Karpas-422 (cell line): Measurements from ENCODE around the gene MRPL42. TPM values are rescaled to one million over a fixed set of nuclear protein-coding genes. Genes with fewer than 3 reads are reported as not detected.

Experiments
- DNase-seq: peaks from one replicate; pipeline ENCODE4 v3.0.0-alpha.2; 2015
- H2AFZ ChIP-seq: fragments of 200-600 bp; sonication (generic); 2 replicates; pipeline ENCODE4 v1.6.1; 2014; ENCODE audit warnings: antibody characterized with exemption, low read length, mixed read lengths
- H3K27ac ChIP-seq: fragments of 200-600 bp; sonication (generic); 2 replicates; pipeline ENCODE4 v1.5.1; 2014; ENCODE audit warnings: mild to moderate bottlenecking, low read length, moderate library complexity
- H3K27me3 ChIP-seq: fragments of 200-600 bp; sonication (generic); 2 replicates; pipeline ENCODE4 v1.6.1; 2014; ENCODE audit warnings: low read length, mixed read lengths
- H3K36me3 ChIP-seq: fragments of 200-600 bp; sonication (generic); 2 replicates; pipeline ENCODE4 v1.6.1; 2014; ENCODE audit warnings: low read length, mixed read lengths; ENCODE audit not compliant: insufficient read depth
- H3K4me1 ChIP-seq: fragments of 200-600 bp; sonication (generic); 2 replicates; pipeline ENCODE4 v1.6.1; 2014; ENCODE audit warnings: mild to moderate bottlenecking, low read length, mixed read lengths
- H3K4me2 ChIP-seq: fragments of 200-600 bp; sonication (generic); 2 replicates; pipeline ENCODE4 v1.6.1; 2014; ENCODE audit warnings: low read length, low read depth, mild to moderate bottlenecking; ENCODE audit not compliant: poor library complexity, severe bottlenecking
- H3K4me3 ChIP-seq: fragments of 200-600 bp; sonication (generic); 2 replicates; pipeline ENCODE4 v1.5.1; 2014; ENCODE audit warnings: mild to moderate bottlenecking, antibody characterized with exemption, low read length, mixed read lengths
- H3K79me2 ChIP-seq: fragments of 200-600 bp; sonication (generic); 2 replicates; pipeline ENCODE4 v1.6.1; 2014; ENCODE audit warnings: mild to moderate bottlenecking, low read length, mixed read lengths
- H3K9ac ChIP-seq: fragments of 200-600 bp; sonication (generic); 2 replicates; pipeline ENCODE4 v1.6.0; 2014; ENCODE audit warnings: low read length
- H3K9me2 ChIP-seq: fragments of 200-600 bp; sonication (generic), shearing (Covaris generic); replicated peaks from 2 replicates; pipeline ENCODE4 v1.6.0; 2014; ENCODE audit warnings: mild to moderate bottlenecking, low read length, moderate library complexity; ENCODE audit not compliant: insufficient read depth
- H3K9me3 ChIP-seq: fragments of 300-700, 200-600 bp; sonication (generic); 2 replicates; pipeline ENCODE4 v1.6.1; 2014; ENCODE audit warnings: low read length, mixed read lengths
- H4K20me1 ChIP-seq: fragments of 200-600 bp; sonication (generic); 2 replicates; pipeline ENCODE4 v1.6.1; 2014; ENCODE audit warnings: mild to moderate bottlenecking, antibody characterized with exemption, low read length, low read depth; ENCODE audit not compliant: insufficient read depth
- total RNA-seq: library from RNA; depleted of rRNA; stranded (reverse); fragments of >200 nt; shearing (Covaris generic); gene quantifications from 2 replicates; pipeline ENCODE4 v1.2.3, GENCODE V29; 2014; ENCODE audit warnings: low replicate concordance

Gene MRPL42
- total RNA-seq, 1 experiment from 2014 or later = 131 TPM

DNA sequence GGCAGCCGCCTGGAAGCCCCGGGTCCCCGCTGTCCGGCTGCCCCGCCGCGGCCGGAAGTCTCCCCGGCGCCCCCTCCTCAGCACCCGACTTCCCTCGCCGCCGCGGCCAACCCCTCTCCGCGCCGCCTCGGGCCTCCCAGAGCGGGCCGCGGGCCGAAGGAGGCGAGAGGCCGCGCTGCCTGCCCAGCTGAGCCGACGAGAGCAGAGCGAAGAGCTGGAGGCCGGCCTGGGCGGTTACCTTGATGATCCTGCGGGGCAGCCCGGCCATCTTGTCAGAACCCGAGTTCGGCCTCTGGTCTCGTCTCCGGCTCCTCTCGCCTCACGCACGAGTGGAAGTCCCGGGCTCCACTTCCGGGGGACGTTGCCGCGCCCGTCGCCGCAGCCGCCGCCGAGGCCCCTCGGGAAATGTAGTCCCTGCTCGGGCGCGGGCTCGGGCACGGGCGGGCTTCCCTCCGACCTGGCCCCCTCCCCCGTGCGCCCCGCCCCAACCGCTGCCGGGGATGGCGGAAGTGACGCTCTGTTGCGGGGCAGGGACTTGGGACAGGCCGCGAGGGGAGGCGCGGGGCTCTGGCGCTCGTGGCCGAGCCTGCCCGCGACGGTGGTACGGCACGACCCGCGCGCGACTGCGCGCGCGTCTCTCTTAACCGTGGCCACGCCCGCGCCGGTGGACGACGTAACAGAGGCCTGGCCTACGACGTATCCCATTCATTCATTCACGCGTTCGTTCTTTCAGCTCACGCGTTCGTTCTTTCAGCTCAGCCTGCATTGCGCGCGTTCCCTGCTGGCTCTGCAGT is 25.5 kb upstream of the MRPL42 start, which contains the start of gene UBE2N:
Gene UBE2N, minus strand, starts transcription at position 331 of the 794 bp plus-strand sequence. Its CDS starts 63 bp downstream, at position 268.
- Histone ChIP-seq H3K9me2 (no peaks in the 10 kb centered on the region), H3K27ac (no peak within 1 kb of the TSS; the same call in 1 of the 2 replicates), H3K4me1 (peaks cover 52% of the 10 kb centered on the region), H3K79me2 (peaks cover 46% of the 10 kb centered on the region), H3K9me3 (no peaks in the 10 kb centered on the region), H2AFZ (peak within 1 kb of the TSS; percentile 78), H3K4me3 (peak within 1 kb of the TSS; percentile 74), H3K36me3 (no peaks in the 10 kb centered on the region), H3K4me2 (peak within 1 kb of the TSS; percentile 84), H3K27me3 (no peaks in the 10 kb centered on the region; the same call in 1 of the 2 replicates), H3K9ac (peak within 1 kb of the TSS; percentile 92), H4K20me1 (peaks cover 41% of the 10 kb centered on the region)
- peak; percentile 97 for DNase-seq

DNA sequence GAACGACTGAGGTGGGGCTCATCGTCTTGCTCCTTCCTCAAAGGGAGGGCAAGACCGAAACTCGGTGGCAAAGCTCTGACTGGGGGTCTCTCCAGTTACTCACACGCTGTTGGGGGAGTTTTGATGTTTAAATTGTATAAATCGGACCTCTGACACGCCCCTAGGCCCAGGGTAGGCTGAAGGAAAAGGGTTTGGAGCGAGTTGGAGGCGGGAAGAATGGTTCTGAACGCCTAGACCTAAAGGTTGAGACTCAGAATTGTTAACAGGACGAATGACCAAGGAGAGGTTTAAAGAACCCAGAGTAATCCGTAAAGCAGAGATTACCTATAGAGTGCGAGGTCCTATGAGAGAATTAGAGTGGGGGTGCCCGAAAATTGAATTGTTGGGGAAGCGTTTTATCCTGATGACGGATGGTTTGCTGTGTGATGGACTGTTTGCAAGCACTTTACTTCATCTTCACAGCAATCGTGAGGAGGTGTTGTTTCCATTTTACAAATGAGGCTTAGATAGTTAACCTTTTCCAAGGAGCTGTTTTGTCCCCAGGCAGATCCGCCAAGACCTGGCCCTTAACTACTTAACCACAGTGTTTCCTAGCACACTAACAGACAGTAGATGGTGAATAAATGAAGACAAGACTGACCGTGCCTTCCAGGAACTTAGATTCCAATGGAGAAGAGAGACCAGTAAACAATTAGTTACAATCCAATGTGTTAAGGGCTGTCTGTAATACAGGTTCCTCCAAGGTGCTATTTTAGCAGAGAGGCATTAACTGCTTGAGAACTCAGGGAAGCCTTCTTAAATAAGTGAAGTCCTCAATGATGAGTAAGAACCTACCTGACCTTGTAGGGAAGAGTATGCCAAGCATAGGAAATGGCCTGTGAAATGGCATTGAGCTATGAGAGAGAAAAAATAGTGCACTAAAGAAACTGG is 24.6 kb upstream of the MRPL42 start:
- no peaks in the 10 kb centered on the region for H3K9me2 ChIP-seq
- peak overlapping the region; percentile 92 for H3K9ac ChIP-seq
- no peaks in the 10 kb centered on the region; the same call in 1 of the 2 replicates for H3K27me3 ChIP-seq
- no peaks in the 10 kb centered on the region for H3K36me3 ChIP-seq
- peak overlapping the region; percentile 60 for H2AFZ ChIP-seq
- peak overlapping the region; percentile 84 for H3K4me2 ChIP-seq
- DNase-seq = no peak
- peak overlapping the region; percentile 74 for H3K4me3 ChIP-seq
- H3K79me2 ChIP-seq = peaks cover 38% of the 10 kb centered on the region
- no peaks in the 10 kb centered on the region for H3K9me3 ChIP-seq
- peaks cover 43% of the 10 kb centered on the region for H3K4me1 ChIP-seq
- H3K27ac ChIP-seq = no peak overlapping the region
- peaks cover 32% of the 10 kb centered on the region for H4K20me1 ChIP-seq

DNA sequence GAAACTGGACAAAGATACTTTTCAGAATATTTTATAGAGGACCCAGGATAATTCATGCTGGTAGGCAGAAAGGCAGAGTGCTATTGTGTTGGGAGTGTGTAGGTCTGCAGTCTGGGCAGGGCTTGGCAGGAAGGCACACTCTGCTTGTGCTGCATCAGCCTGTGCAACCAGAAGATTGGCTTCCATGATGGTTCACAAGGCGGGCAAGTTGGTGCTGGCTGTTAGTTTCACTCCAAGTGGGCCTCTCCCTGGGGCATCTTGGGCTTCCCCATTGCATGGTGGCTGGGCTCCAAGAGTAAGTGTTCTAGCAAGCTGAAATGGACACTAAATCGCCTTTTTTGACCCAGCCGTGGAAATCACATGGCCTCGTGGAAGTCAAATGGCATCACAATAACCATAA is 23.7 kb upstream of the MRPL42 start:
- no peak for DNase-seq
- Histone ChIP-seq H3K36me3 (no peaks in the 10 kb centered on the region), H3K4me3 (no peak overlapping the region), H3K27ac (no peak overlapping the region), H3K4me2 (peak overlapping the region; percentile 84), H3K4me1 (peaks cover 34% of the 10 kb centered on the region), H3K9ac (no peak overlapping the region), H3K9me2 (no peaks in the 10 kb centered on the region), H2AFZ (no peak overlapping the region), H4K20me1 (peaks cover 23% of the 10 kb centered on the region), H3K9me3 (no peaks in the 10 kb centered on the region), H3K79me2 (peaks cover 29% of the 10 kb centered on the region), H3K27me3 (no peaks in the 10 kb centered on the region; the same call in 1 of the 2 replicates)

DNA sequence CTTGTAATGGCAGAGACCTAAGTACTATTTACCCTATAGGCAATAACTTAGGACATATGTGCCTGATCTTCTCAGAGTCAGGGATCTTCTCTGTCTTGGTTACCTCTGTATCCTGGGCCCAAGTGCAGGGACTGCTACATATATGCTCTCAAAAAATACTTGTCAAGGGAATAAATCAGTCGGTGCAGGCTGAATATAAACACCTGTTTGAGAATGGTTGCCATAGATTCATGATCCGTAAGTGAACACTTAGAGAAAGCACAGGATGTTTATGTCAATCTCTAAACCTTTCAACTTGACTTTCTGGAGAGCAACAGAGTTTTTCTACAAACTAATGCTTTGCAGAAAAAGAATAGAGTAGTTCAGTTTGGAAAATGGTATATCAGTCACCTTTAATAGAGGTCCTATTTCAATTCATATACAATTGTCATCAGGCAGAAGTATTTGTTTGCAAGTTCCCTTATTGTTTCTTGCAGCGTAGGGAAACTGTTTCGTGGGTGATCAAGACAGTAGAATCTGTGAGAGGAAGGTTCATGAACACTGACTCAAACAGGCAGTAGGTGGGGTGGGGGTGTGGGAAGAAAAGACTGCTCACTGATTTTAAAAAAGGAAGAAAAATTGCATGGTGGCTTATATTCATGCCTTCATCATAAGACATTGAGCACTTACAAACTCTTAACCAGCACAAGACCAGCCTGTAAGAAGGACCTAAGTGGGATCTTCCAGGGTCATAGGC is 19.6 kb upstream of the MRPL42 start:
- Histone ChIP-seq H3K4me1 (peaks cover 15% of the 10 kb centered on the region), H3K9ac (no peak overlapping the region), H4K20me1 (no peaks in the 10 kb centered on the region), H3K9me2 (no peaks in the 10 kb centered on the region), H3K4me3 (no peak overlapping the region), H3K27me3 (no peaks in the 10 kb centered on the region), H3K9me3 (no peaks in the 10 kb centered on the region), H3K27ac (no peak overlapping the region), H2AFZ (no peak overlapping the region), H3K36me3 (no peaks in the 10 kb centered on the region), H3K79me2 (no peaks in the 10 kb centered on the region), H3K4me2 (no peak overlapping the region)
- DNase-seq = peak; percentile 38

DNA sequence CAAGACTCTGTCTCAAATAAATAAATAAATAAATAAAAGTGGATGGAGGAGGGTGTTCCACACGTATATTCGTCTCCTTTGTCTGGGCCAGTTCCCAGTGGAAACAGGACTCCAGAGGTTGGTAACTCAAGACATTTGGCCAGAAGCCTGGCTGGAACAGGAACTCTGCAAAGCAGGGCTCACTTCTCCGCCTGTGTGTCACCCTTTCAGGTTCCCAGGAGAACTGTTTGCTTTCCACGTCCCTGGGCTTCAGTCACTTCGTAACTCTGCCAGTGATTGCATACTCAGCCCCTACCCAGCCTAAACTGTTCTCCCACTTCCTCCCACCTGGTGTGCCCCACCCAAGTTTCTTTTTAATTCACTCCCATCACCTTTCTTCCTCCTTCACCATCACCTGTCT is 18.5 kb upstream of the MRPL42 start:
- H3K4me3 ChIP-seq = no peak overlapping the region
- no peaks in the 10 kb centered on the region for H4K20me1 ChIP-seq
- H3K4me1 ChIP-seq = peaks cover 8% of the 10 kb centered on the region
- DNase-seq = peak; percentile 30
- H3K27ac ChIP-seq = no peak overlapping the region
- H3K4me2 ChIP-seq = no peak overlapping the region
- H3K79me2 ChIP-seq = no peaks in the 10 kb centered on the region
- H3K36me3 ChIP-seq = no peaks in the 10 kb centered on the region
- H3K9me2 ChIP-seq = no peaks in the 10 kb centered on the region
- H3K9me3 ChIP-seq = no peaks in the 10 kb centered on the region
- H3K27me3 ChIP-seq = no peaks in the 10 kb centered on the region
- no peak overlapping the region for H2AFZ ChIP-seq
- no peak overlapping the region for H3K9ac ChIP-seq

DNA sequence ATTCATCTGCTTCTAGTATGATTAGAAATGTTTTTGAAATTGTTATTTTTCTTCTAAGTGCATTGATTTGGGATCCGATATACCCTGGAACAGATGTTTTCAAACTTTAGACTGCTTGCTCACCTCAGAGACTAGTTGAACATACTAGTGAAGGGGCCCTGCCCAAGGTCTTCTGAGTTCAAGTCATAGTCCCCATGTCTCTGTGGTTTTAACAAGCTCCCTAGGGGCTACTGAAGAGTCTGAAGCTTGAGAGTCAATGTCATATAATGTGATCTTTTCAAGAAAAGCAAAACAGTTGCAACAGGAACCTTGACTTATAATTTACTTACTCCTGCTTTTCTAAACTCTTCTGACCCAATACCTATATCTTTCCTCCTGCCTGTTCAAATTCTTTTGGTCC is 18.0 kb upstream of the MRPL42 start:
- H3K4me3 ChIP-seq = no peak overlapping the region
- H3K9me3 ChIP-seq = no peaks in the 10 kb centered on the region
- no peak overlapping the region for H3K4me2 ChIP-seq
- no peaks in the 10 kb centered on the region for H3K9me2 ChIP-seq
- no peaks in the 10 kb centered on the region for H4K20me1 ChIP-seq
- no peak overlapping the region for H3K27ac ChIP-seq
- H3K36me3 ChIP-seq = no peaks in the 10 kb centered on the region
- DNase-seq = peak; percentile 51
- H3K27me3 ChIP-seq = no peaks in the 10 kb centered on the region
- H2AFZ ChIP-seq = no peak overlapping the region
- no peaks in the 10 kb centered on the region for H3K79me2 ChIP-seq
- H3K4me1 ChIP-seq = peaks cover 8% of the 10 kb centered on the region
- H3K9ac ChIP-seq = no peak overlapping the region

DNA sequence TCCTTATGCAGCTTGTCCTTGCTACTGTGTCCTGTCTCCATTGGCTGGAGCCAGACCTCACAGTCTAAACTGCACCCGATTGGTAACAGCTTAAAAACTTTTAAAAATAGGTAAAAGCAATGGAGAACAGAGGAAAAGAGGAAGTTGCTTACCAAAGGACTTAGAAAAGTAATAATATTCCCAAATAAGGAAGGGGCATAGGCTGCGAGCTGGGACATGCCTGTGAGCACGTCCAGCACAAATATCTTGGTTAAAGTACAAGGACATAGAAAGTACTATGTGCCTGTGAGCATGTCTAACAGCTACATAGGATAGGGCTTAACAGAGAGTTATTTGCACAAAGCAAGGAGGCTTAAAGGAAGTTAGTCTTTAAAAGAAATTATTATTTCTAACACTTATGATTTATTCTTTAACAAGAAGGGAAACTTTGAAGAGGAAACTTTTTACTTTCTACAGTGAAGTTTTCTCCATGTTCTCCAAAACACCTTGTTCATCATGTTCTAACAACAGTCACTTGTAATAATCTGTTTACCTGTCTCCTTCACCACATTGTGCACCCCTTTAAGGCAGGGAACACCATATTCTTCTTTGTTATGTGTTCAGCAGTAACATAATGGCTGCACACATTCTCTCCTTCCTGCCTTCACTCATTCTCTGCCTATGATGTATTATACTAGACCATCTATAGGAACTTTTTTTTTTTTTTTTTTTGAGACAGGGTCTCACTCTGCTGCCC is 15.7 kb upstream of the MRPL42 start:
- H3K27ac ChIP-seq = no peak overlapping the region
- H4K20me1 ChIP-seq = no peaks in the 10 kb centered on the region
- no peak overlapping the region for H3K4me2 ChIP-seq
- no peaks in the 10 kb centered on the region for H3K9me2 ChIP-seq
- H2AFZ ChIP-seq = no peak overlapping the region
- no peaks in the 10 kb centered on the region for H3K27me3 ChIP-seq
- H3K79me2 ChIP-seq = no peaks in the 10 kb centered on the region
- no peak for DNase-seq
- H3K9me3 ChIP-seq = no peaks in the 10 kb centered on the region
- no peaks in the 10 kb centered on the region for H3K36me3 ChIP-seq
- H3K9ac ChIP-seq = no peak overlapping the region
- no peak overlapping the region for H3K4me3 ChIP-seq
- peaks cover 8% of the 10 kb centered on the region for H3K4me1 ChIP-seq
